ENCODE measurements around the gene CDC25B. TPM values are rescaled to one million over a fixed set of nuclear protein-coding genes. Genes with fewer than 3 reads are reported as not detected.

The CDC25B gene
- polyA plus RNA-seq, 4 donors, result 33.7 to 43.1 (median 38.4) TPM

DNA sequence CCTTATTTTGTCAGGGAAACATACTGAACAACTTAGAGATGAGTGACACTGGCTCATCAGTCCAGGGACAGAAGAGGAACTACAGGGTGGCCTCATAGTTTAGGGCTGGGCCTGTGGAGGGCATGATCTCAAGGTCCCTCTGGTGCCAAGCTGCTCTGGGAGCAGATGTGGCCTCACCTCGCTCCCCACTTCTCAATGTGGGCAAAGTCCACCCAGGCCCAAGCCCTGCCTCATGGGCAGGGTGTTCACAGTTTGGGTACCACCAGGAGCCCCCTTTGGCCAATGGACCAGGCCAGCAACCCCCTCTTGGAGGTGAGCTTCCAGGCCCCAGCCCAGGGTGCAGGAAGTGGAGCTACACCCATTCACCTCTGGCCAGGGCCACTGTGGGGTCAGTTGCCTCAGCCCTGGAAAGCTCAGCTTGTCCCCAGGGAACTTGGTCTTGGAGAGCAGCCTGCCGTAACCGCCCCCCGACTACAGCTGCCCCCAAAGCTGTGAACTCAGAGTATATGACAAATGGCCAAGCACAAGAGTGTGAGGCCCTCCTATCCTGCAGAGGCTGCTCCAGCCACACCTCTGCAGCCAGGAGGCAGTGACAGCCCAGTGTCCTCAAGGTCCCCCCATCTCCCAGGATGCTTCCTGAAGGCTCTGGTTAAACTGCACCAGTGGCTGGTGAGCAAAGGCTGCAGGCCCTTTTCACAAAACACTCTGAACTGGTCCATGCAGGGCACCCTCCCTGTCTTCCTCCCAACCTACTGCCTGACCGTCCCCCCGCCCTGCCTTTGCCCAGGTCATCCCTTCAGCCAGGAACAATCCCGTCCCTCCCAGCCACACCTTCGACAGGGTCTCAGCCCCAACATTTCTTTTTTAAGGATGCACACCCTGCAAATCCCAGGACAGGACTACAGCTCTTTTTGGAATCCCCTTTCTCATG is 32.2 kb upstream of the CDC25B start:
- no peak for DNase-seq (ENCODE audit: low read depth in 4 of 4, low spot score in 3 of 4)

DNA sequence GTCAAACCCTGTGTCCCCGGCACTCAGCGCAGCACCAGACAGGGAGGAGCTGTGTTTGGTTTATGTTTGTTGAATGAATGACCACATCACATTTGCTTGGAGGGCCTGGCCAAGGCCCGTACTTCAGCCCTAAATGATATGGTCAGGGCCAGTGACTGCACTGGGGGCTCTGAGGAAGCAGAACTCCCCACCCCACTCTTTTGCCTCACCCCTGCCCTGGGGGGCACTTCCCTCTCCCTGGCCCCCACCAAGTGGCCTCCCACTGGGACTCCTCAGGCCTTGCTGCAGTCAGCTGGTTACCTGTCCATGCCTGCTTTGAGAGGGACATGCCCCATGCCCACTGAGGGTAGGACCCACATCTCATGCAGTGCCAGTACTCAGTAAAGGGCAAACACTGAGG is 31.5 kb upstream of the CDC25B start:
- DNase-seq (ENCODE audit: low read depth in 4 of 4, low spot score in 3 of 4), result no peak

DNA sequence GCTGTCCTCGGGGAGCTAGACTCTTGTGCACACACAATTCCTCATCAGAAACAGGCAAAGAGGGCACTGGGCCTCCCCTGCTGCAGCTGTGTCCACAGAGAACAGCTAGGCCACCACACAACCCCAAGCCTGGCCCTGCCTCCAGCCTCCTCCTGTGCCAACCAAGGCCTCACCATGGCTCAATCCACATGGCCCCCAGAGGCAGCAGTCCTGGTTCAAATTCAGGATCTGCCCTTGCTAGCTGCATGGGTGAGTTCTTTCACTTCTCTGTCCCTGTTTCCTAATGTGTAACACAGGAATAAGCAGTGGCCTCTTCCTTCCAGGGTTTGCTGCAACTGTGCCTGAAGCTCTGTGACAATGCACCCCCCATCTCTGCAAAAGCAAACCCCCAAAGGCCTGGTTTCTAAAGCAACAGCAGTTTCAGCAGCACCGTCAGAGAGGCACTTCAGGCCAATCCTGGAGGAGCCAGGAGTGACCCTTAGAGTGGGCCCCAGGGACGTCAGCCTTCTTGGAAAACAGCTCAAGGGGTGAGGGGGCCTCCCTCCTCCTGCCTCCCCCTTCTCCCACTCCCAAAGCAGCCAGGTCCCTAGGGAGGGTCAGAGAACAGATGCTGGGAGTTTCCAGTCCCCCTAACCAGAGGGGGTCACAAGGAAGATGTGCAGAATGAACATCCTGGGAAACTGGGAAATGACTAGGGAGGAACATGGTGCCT is 30.8 kb upstream of the CDC25B start:
- no peak for DNase-seq (ENCODE audit: low read depth in 4 of 4, low spot score in 3 of 4)

DNA sequence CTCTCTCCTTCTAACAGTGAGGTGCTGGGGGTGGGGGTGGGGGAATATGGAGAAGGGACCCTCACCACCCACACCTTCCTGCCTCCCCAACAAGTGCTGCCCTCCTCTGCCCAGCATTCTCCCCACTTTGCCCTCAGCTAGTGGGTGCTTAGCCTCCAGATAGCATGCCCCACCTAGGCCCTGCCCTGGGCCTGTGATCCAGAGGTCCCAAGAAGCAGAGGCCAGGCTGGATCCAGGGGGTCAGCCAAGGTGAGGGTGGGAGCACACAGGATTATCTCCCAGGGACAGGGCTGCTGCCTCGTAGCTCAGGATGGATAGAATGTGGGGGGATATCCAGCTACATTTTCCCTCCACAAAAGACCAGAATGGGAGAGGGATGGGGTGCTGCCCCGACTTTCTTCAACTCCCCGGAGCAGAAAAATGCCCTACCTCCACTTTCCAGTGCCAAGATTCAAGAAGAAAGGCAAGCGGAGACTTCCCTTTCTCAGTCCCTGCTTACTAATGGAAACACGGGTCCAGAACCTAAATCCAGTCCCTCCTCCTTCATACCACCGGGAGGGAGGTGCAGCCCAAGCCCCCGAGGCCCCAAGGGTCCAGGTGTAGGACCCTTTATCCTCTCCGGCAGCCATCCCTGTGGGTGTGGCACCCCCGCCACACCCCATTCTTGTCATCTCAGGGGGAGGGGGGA is 29.5 kb upstream of the CDC25B start:
- DNase-seq (ENCODE audit: low read depth in 4 of 4, low spot score in 3 of 4), result no peak

DNA sequence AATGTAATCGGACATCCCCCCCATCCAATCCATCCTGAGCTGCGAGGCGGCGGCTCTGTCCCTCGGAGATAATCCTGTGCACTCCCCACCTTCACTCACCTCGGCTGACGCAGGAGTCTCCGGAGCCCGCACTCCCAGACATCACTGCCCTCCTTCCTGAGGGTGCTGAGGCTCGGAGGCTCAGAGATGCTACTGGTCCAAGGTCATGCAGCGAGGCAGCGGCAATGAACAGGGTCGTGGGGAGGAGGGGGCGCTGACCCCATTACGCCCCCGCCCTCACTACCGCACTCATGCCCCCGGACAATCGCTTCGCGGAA is 29.0 kb upstream of the CDC25B start:
- no peak for DNase-seq (ENCODE audit: low read depth in 4 of 4, low spot score in 3 of 4)

DNA sequence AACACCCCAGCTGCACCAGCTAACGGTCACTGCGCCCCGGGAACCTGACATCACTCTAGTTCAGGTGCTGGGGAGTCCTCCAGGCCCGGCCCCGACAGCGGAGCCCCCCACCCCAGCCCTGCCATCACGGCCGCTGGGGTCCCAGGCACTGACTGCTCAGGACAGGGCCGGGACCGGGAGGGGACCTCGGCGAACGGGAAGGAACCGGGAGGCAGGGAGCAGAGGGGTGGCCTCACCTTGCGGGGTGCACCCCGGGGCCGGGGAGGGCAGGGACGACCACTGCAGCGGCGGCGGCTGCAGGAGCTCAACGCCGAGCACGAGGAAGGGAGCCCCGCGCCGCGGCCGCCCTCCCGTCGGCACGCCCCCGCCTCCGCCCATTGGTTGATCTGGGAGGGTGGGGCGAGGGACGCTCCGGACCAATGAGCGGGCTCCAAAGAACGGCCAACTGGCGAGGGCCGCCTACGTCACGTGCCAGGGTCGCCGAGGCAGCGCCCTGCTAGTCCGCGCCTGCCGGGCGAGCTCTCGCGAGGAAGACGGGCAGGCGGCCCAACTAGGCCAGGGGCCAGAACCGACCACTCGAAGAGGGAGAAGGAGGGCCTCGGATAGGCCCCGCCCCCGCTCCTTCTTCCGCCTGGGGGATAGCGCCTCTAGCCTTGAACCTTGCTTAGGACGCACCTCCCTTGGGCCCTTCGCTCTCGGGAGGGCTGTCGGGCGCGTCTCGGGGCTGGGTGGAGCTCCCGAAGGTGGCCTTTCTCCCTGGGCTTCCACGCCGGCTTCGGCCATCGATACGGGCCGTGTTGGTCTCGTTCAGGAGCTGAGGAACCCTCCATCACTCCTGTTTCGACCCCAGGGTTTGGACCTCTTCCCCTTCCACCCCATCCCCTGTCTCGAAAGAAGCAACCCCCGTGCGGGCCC is 28.4 kb upstream of the CDC25B start, which contains the start of gene ADISSP:
Gene ADISSP, minus strand, starts transcription at position 327 of the 915 bp plus-strand sequence. CDS start 7,653 bp downstream, outside the sequence.
- peak; percentile 93 to 95 (median 94) for DNase-seq (ENCODE audit: low read depth in 4 of 4, low spot score in 3 of 4)

DNA sequence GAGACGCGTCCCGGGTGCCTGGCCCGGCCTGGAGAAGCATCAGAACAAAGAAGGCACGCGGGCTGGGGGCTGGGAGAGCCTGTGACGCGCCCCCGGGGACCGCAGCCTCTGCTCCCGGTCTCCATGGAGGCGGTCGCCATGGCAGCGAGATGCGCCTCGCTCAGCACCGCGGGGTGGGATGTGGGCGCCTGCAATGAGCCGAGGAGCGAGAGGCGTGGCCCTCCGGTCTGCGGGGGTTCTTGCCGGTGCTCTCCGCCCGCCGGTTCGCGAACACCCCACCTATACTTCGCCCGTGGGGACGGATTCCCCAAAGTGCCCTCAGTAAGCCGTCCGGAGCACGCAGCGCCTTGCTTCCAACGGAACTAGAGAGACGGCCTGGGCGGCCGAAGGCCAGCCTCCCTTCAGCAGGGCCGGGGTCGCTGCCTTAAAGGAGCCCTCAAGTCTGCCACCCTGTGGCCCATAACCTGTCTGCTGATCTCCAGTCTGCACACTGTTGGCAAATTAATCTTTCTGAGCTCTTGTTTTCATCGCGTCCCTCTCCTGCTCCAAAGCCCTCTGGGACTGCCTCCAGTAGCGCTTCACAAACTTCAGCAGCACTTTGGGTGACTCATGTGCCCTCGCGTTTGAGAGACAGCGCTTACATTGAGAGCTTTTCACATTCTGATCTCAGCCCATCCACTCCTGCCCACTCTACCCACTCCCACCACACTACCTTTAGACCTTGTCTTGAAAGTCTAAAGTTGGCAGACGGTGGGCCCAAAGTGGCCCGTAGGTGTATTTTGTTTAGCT is 27.6 kb upstream of the CDC25B start:
- no peak for DNase-seq (ENCODE audit: low read depth in 4 of 4, low spot score in 3 of 4)

DNA sequence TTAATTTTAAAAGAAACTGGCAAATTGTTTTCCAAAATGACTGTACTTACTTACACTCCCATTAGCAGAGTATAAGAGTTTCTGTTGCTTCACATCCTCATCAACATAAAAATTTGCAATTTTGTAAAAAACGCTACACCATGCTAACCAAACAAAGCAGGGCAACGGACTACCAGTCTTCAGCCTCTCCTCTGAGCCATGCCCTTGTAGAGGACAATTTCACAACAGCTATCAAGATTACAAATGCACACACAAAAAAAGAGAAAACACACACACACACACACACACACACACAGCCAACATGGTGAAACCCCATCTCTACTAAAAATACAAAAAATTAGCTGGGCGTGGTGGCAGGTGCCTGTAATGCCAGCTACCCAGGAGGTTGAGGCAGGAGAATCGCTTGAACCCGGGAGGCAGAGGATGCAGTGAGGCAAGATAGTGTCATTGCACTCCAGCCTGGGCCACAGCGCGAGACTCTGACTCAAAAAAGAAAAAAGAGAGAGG is 24.5 kb upstream of the CDC25B start:
- no peak for DNase-seq (ENCODE audit: low read depth in 4 of 4, low spot score in 3 of 4)

DNA sequence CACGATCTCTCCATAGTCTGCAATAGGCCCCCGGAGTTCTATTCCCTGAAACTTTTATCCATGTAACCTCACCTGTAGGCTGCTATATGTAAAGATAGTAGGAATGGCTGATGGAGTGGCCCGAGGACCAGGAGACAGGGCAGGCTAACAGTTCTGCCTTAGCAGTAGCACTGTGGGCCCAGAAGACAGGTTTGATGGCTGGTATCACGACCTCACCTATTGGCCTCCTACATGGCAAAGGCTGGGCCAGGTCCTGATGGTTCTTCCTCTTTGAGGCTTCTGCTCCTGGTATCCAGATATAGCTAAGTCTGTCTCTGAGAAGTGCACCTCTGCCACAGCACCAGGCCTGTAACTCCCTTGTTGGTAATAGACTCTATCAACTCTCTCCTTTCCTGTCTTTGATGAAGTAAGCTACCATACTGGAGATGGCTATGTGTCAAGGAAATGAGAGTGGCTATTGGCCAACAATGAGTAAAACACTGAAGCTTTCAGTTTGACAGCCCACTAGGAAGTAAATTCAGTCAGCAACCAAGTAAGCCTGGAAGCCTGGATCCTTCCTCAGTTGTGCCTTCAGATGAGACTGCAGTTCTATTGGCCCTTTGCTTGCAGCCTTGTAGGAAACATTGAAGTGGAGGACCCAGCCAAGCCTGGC is 20.5 kb upstream of the CDC25B start:
- no peak for DNase-seq (ENCODE audit: low read depth in 4 of 4, low spot score in 3 of 4)

DNA sequence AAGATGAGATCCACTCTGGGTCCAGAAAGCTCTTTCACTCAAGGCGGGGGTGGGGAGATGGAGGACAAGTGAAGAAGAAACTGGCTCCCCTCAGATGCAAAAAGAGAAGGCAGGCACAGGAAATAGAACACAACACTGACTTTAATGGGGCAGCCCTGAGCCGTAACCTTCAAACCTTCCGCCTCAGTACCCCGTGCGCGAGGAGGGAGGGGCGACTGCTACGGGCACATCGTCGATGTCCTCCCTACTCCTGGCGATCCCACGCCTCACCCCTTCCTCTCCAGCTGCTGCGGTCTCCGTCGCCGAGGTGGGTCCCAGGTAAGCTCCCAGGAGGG is 18.8 kb upstream of the CDC25B start:
- DNase-seq (ENCODE audit: low read depth in 4 of 4, low spot score in 3 of 4), result no peak

DNA sequence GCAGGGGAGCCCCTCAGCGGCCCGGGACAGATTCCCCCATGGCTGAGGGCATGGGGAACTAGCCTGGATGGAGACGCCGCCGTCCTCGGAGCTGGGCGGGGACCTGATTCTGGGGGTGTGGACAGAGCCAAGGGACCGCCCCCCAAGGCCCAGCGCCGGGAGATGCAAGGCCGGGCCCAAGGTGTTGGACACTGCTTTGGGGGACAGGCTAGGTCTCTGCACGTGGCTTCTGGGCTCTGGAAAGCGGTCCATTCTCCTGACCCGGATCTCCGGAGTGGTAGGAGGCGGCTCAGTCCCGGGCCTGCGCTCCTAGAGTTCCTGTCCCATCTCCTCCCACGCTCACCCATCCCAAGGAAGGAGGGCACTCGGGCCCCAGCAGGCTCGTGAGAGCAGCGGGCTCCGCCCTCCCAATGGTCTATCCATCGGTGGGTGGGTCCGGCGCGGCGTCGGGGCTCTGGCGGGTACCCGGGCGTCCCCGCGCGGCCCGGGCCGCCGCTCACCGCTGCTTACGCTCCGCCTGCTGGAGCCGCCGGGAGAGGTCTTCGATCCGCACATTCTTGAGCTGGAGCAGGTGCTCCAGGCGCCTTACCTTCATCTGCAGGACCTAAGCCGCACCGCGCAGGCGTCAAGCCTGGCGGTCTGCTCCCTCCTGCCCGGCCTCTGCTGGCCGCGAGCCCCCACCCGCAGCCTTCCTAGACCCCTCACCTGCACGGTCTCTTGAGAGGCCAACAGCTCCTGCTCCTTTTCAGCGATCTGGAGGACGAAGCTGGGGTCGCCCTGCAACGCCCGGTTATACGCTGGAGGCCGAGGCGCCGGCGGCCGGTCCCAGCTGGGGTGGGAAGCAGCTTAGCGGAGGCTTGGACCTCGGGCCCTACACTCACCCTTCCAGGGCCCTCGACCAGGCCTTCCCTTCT is 18.1 kb upstream of the CDC25B start:
- no peak for DNase-seq (ENCODE audit: low read depth in 4 of 4, low spot score in 3 of 4)

DNA sequence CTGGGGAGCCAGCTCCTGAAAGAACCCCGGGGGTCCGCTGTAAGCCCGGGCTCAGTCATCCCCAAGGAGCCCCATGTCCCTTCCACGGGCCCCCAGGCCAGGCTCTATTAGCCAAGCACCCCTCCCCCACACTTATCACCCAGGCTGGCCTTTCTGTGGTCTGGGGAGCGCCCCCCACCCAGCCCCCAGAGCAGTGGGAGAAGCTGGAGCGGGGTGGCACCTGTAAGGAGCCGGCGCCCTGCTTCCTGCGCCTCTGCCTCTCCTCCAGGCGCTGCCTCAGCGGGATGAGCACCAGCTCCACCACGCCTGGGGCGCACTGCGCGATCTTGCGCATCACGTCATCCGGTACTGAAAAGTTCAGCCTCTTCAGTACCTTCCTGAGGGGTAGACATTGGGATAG is 17.1 kb upstream of the CDC25B start:
- DNase-seq (ENCODE audit: low read depth in 4 of 4, low spot score in 3 of 4), result no peak

DNA sequence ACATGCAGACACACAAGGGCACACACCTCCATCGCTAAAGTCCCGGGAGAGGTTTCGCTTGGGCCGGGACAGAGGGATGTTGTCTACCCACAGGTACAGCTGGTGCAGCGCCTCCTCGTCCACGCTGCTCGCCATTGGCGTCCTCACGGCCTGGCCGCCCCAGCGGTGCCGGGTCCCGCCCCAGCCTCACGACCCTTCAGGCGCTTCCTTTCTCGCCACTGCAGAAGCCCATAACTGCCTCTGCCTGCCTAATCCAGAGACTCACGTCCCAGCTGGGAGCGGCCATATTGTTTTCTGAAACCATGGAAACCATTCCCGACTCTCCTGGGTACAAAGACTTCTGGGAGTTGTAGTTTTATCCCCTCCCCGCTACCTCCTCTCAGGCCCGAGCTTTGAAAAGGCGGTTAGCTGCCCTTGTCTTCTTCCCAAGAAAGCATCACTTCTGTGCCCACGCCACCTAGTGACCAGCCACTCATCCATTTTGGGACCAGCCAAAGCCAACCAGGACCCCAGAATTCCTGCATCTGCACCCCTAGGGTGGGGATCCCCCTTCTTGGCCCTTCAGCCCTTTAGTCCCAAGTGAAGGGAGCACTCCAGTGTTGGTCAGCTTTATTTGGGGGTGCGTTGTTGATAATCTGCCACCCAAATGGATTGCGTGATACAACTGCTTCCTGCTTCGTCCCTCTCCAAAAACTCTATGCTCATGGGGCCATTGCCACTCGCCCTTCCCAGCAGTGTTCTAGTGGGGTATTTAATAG is 14.8 kb upstream of the CDC25B start, which contains the start of gene SPEF1:
Gene SPEF1, minus strand, starts transcription at position 296 of the 758 bp plus-strand sequence. Its CDS starts 161 bp downstream, at position 135.
- peak in 3 of 4 donors; percentile 86 to 91 (median 89) for DNase-seq (ENCODE audit: low read depth in 4 of 4, low spot score in 3 of 4)

DNA sequence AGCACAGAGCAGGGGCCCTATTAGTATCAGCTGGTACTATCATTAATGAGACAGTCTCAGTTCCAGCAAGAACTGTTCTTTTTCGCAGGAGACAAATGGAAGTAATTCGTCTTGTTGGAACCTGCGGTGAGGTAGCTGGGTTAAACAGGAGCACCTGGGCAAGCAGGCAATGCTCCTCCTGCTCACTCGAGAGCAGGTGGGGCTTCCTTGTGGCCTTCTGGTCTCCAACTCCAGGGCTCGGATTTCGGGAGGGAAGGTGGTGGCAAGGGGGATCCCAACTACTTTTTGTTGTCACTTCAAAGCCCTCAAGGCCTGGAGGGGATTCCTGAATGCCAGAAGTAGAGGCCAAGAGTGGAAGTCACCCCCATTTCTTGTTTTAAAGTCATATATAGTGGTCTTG is 13.5 kb upstream of the CDC25B start:
- no peak for DNase-seq (ENCODE audit: low read depth in 4 of 4, low spot score in 3 of 4)

DNA sequence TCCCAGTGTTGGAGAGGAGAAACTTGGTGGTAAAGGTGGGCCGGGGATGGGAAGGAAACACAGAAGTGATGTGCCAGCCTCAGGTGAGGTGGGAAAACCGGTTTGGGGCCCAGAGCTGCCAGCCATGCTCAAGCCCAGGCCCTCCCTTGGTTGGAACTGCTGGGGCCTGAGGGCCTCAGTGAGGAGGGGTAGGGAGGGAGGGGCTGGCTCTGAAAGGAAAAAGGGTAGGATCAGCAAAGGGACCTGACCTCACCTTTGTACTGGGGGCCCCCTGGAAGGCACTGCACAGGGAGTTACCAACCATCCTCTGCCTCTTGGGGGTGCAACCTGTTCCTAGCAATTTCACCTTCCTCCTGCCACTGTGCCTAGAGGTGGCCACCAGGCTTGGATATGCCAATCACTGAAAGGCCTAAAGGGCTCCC is 13.0 kb upstream of the CDC25B start:
- DNase-seq (ENCODE audit: low read depth in 4 of 4, low spot score in 3 of 4), result no peak

DNA sequence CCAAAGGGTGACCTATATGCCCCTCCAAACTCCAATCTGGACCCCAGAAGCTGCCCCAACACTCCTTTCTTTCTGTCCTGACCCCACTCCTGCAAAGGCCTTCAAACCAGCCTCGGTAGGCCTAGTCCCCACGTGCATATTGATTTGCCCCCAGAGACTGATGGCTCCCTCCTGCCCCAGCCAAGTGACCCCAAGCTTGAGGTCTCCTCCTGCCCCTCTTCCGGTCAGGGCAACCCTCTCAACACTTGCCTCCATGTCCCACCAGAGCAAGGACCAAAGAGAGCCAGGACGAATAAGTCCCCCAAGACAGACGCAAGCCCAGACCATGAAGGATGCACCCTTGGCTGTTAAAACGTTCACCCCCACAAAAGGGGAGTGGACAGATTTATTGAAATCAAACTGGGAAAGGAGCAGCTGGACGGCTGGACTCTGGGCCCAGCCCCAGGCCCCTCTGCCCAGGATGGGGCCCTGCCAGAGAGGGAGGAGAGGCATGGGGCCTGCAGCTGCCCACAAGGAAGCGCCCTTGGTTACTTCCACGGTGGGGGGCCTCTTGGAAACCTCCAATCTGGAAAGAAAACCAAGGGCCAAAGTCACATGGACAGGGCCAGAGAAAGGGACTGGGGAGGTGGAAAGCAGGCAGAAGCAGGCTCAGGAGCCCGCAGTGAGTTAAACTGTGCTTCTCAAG is 12.5 kb upstream of the CDC25B start:
- DNase-seq (ENCODE audit: low read depth in 4 of 4, low spot score in 3 of 4), result no peak
